Measurements from ENCODE around the gene TIMM13. TPM values are rescaled to one million over a fixed set of nuclear protein-coding genes. Genes with fewer than 3 reads are reported as not detected.

The TIMM13 gene
- total RNA-seq = 10 to 100 TPM; 27.7 to 34.4 (median 28.1) TPM

GRCh38 chr19:2427429-2428320 lies at the start of gene TIMM13:
TIMM13 (minus strand) TSS chr19:2427586; CDS start chr19:2427533, 53 bp downstream.
- no peaks in the 10 kb centered on the region for H3K9me3 ChIP-seq
- peak within 1 kb of the TSS; percentile 96 to 97 for H3K27ac ChIP-seq
- intact Hi-C loops (cut with DNase I; ENCODE audit: low total_unique reads) = no loop called here
- TF ChIP-seq POLR2A (IDR thresholded peaks at IDR 0.05) = no peak
- TF ChIP-seq CTCF (IDR thresholded peaks at IDR 0.05) = peak in 2 of 3 donors; percentile 20 to 28
- TF ChIP-seq POLR2AphosphoS5 (IDR thresholded peaks at IDR 0.05) = peak; percentile 90 to 94 (median 90)
- H3K4me3 ChIP-seq = peak within 1 kb of the TSS; percentile 87 to 98 (median 93)
- DNase-seq (ENCODE audit: low spot score in 2 of 2) = peak; percentile 97
- H3K4me1 ChIP-seq = peaks cover 19 to 24% of the 10 kb centered on the region in 2 donors
- no peaks in the 10 kb centered on the region for H3K36me3 ChIP-seq
- H3K27me3 ChIP-seq = no peaks in the 10 kb centered on the region

- peak overlapping the region; percentile 93 to 94 for H3K27ac ChIP-seq
- peaks cover 0 to 11% of the 10 kb centered on the region in 2 donors for H3K4me1 ChIP-seq
- TF ChIP-seq POLR2AphosphoS5 (IDR thresholded peaks at IDR 0.05) = no peak
- TF ChIP-seq CTCF (IDR thresholded peaks at IDR 0.05) = no peak
- H3K4me3 ChIP-seq = peak overlapping the region; percentile 71 to 91 (median 79)
- no peaks in the 10 kb centered on the region for H3K9me3 ChIP-seq
- intact Hi-C loops (cut with DNase I; ENCODE audit: low total_unique reads) = loop anchor here (5.0 kb wide), 1 partner anchor 101 kb away; no protein-coding TSS in a partner anchor
- no peaks in the 10 kb centered on the region for H3K36me3 ChIP-seq
- DNase-seq (ENCODE audit: low spot score in 2 of 2) = peak in 1 of 2 donors; percentile 62
- no peaks in the 10 kb centered on the region for H3K27me3 ChIP-seq
These were observed 49.2 kb upstream of the TIMM13 start for GRCh38 chr19:2476451-2477140.

GRCh38 chr19:2475702-2476450 lies 48.5 kb upstream of the TIMM13 start, which contains the start of gene GADD45B:
GADD45B (plus strand) TSS chr19:2476127; CDS start chr19:2476359, 232 bp downstream.
- intact Hi-C loops (cut with DNase I; ENCODE audit: low total_unique reads) = loop anchor here (5.0 kb wide), 1 partner anchor 101 kb away; no protein-coding TSS in a partner anchor
- no peaks in the 10 kb centered on the region for H3K27me3 ChIP-seq
- peak in 2 of 3 donors; percentile 25 to 44 for TF ChIP-seq CTCF (IDR thresholded peaks at IDR 0.05)
- TF ChIP-seq POLR2AphosphoS5 (IDR thresholded peaks at IDR 0.05) = peak; percentile 100
- peak; percentile 100 for TF ChIP-seq POLR2A (IDR thresholded peaks at IDR 0.05)

GRCh38 chr19:2475018-2475701 lies 47.8 kb upstream of the TIMM13 start:
- Histone ChIP-seq H3K27me3 (no peaks in the 10 kb centered on the region), H3K9me3 (no peaks in the 10 kb centered on the region)

More at GRCh38 chr19:2475702-2476450, 48.5 kb upstream of the TIMM13 start, which contains the start of gene GADD45B:
- peak within 1 kb of the TSS; percentile 71 to 91 (median 79) for H3K4me3 ChIP-seq
- peaks cover 0 to 11% of the 10 kb centered on the region in 2 donors for H3K4me1 ChIP-seq
- H3K27ac ChIP-seq = peak within 1 kb of the TSS; percentile 93 to 94
- no peaks in the 10 kb centered on the region for H3K9me3 ChIP-seq
- H3K36me3 ChIP-seq = no peaks in the 10 kb centered on the region
- DNase-seq (ENCODE audit: low spot score in 2 of 2) = peak; percentile 96 to 99

More at GRCh38 chr19:2475018-2475701, 47.8 kb upstream of the TIMM13 start:
- Histone ChIP-seq H3K4me3 (peak overlapping the region; percentile 71 to 91 (median 79)), H3K4me1 (peaks cover 0 to 11% of the 10 kb centered on the region in 2 donors), H3K27ac (peak overlapping the region; percentile 93 to 94), H3K36me3 (no peaks in the 10 kb centered on the region)
- TF ChIP-seq POLR2A (IDR thresholded peaks at IDR 0.05) (no peak), POLR2AphosphoS5 (IDR thresholded peaks at IDR 0.05) (no peak), CTCF (IDR thresholded peaks at IDR 0.05) (no peak)
- DNase-seq (ENCODE audit: low spot score in 2 of 2) = peak in 1 of 2 donors; percentile 58
- intact Hi-C loops (cut with DNase I; ENCODE audit: low total_unique reads) = loop anchor here (5.0 kb wide), 1 partner anchor 102 kb away; no protein-coding TSS in a partner anchor

Data from breast epithelium (tissue), 4 donors.